ENCODE data around the gene MIGA2.

GRCh38 chr9:129032541-129033159 is 3.8 kb upstream of the MIGA2 start:
- TF ChIP-seq CTCF (conservative IDR thresholded peaks at IDR 0.05; ENCODE audit: low read length) (no peak), EZH2phosphoT487 (IDR thresholded peaks at IDR 0.05; ENCODE audit: borderline replicate concordance, low read depth, low read length) (no peak)

Measured in OCI-LY7 (cell line).